Stimulated activated CD8-positive, alpha-beta memory T cell treated with anti-CD3 and anti-CD28 coated beads, Interleukin-4, amount 100 ng/mL, for 1 hour (primary cell): ENCODE results near the gene KLF11.

Source experiments
- DNase-seq, 2 donors: peaks; one replicate each; pipeline ENCODE4 v3.0.0-alpha.2; 2020; ENCODE audit warnings: low read depth in 2 of 2, low spot score in 1 of 2

Gene KLF11

GRCh38 chr2:10062931-10063365, 19.6 kb downstream of the KLF11 start:
- DNase-seq: no peak

- no peak for DNase-seq
Measured at GRCh38 chr2:10063566-10063965, 20.2 kb downstream of the KLF11 start.

DNA sequence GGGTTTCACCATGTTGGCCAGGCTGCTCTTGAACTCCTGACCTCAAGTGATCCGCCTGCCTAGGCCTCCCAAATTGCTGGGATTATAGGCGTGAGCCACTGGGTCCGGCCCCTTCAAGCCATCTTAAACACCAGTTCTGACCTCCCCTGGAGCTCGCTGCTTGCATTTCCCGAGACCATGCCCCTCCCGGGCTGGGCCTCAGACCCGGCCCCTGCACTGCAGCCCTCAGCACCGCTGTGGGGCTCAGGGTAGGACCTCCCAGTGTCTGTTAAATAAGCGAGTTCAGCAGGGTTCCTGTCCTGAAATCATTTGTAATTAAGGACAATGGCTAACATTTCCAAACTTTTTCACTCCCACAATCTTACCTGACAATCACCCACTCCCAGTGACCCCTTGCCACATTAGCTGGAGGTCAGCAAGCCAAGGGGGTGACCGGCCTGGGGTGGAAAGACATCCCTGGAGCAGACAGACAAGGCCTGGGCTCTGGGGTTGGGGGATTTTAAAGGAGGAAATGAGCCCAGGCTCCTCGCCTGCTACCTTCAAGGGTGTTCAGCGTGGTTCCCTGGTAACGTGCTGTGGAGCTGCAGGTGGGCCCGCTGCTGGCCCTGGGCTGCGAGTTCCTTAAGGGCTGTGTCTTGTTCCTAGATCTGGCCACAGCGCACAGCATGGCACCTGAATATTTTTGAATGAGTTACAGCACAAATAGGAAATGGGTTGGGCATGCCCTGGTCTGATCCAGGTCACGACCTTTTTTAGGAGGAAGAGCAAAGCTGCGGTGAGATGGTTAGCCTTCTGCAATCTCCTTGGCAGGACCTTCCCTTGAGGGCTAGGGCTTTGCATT, 21.8 kb downstream of the KLF11 start:
- DNase-seq: no peak

GRCh38 chr2:10065773-10066055, 22.4 kb downstream of the KLF11 start:
- no peak for DNase-seq

DNA sequence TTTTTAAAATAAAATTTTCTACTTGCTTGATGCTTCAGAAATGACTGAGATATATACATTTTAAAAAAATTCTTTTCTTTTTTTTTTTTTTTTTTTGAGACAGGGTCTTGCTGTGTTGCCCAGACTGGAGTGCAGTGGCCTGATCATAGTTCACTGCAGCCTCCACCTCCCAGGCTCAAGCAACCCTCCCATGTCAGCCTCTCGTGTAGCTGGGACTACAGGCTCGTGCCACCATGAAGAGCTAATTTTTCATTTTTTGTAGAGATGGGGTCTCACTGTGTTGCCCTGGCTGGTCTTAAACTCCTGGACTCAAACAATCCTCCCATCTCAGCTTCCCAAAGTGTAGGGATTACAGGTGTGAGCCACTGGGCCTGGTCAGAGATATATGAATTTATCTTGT, 24.0 kb downstream of the KLF11 start:
- no peak for DNase-seq

- DNase-seq: no peak
Measured at GRCh38 chr2:10067881-10068280, 24.5 kb downstream of the KLF11 start.

GRCh38 chr2:10071176-10071575, 27.8 kb downstream of the KLF11 start:
- no peak for DNase-seq

GRCh38 chr2:10071595-10071994, 28.2 kb downstream of the KLF11 start:
- no peak for DNase-seq

DNA sequence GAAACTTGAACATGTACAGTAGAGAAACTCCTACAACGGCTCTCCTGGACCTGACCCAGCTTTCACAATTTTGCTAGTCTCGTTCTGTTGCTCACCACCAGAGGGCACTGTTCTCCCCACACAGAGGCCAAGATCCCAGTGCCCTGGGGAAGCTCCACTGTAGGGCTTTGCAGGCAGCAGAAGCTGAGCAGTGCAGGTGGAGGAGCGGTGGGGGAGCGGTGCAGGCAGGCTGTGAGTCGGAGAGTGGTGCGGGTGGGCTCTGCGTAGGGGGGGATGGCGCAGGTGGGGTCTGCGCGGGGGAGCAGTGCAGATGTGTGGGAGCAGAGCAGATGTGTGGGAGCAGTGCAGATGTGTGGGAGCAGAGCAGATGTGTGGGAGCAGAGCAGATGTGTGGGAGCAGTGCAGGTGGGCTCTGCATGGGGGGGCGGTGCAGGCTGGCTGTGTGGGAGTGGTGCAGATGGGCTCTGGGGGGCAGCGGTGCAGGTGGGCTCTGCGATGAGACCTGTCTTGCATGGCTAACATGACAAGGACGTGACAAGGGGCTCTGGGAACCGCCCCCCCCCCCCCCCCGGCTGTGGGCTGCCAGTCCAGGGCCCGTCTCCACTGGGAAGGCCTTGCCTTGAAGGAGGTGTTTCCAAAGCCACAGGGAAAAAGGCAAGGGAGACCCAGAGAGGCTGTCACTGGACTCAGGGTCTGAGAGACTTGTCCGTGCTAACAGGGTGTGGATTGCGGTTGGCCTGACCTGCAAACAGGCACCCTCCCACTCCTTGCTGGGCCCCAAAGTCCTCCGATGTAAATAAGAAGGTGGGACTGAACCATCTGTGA, 29.5 kb downstream of the KLF11 start:
- peak; percentile 48 to 61 for DNase-seq

GRCh38 chr2:10073706-10074105, 30.4 kb downstream of the KLF11 start:
- DNase-seq: no peak

DNA sequence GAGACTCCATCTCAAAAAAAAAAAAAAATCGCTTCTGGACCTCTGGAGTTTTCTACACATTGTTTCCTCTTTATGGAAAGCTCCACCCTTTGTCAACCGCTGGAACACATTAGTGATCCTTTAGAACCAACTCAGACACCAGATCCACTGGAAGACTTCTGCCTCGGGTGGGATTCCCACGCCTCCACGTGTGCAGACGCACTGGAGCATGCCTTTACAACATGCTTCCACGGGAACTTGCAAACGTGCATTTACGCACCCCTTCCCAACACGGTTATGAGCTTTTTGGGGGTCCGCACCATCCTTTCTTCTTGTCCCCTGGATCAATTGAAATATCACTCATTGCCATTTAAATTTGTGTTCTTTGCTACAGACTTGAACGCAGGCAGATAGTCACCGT, 31.8 kb downstream of the KLF11 start:
- no peak for DNase-seq

DNA sequence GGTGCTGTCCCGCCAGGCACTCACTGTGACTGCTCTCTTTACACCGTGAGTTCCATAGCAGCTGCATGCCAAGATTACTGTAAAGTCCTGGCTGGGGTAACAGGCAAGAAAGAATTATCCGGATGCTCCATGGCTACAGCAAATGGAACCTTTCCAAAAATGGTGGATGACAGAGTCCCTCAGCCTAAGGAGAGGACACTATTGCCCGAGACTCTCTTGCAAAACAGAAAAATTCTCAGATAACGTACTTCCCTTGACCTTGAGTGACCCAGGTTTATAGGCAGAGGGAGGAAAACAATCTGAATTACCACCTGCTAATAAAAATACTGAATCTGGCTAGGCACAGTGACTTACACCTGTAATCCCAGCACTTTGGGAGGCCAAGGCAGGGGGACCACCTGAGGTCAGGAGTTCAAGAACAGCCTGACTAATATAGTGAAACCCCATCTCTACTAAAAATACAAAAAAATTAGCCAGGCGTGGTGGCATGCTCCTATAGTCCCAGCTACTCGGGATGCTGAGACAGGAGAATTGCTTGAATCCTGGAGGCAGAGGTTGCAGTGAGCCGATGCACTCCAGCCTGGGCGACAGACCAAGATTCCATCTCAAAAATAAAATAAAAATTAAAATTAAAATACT, 32.3 kb downstream of the KLF11 start:
- DNase-seq: no peak

DNA sequence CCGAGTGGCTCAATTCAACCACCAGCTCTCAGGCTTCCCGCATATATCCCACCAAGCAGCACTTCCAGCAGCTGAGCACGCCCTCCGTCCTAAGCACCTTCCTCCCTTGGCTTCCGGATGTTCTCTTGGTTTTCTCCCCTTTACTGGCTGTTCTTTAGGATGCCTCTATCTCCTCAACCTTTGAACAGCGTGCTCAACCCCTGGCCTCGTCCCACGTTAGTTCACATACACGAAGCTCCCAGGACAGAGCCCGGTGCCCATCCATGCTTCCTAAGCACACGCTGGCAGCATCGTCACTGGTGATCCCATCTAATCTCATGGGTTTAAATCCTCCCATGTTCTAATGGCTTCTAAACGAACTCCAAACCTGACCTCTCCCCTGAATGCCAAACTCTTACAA, 33.2 kb downstream of the KLF11 start:
- no peak for DNase-seq

- DNase-seq: no peak
Measured at GRCh38 chr2:10076988-10077527, 33.7 kb downstream of the KLF11 start.

DNA sequence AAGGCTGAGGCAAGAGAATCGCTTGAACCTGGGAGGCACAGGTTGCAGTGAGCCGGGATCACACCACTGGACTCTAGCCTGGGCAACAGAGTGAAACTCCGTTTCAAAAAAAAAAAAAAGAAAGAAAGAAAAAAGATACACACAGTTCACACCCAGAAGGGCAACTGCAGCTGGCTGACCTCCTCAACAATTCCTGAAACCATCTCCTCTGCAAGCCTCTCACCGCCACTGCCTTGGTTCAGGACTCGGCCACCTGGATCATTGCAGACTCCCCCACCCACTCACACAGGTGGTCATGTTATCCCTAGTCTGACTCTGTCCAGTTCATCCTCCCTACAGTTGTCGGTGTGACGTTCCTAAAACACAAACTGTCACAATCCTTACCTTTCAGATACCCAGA, 34.7 kb downstream of the KLF11 start:
- DNase-seq: no peak

DNA sequence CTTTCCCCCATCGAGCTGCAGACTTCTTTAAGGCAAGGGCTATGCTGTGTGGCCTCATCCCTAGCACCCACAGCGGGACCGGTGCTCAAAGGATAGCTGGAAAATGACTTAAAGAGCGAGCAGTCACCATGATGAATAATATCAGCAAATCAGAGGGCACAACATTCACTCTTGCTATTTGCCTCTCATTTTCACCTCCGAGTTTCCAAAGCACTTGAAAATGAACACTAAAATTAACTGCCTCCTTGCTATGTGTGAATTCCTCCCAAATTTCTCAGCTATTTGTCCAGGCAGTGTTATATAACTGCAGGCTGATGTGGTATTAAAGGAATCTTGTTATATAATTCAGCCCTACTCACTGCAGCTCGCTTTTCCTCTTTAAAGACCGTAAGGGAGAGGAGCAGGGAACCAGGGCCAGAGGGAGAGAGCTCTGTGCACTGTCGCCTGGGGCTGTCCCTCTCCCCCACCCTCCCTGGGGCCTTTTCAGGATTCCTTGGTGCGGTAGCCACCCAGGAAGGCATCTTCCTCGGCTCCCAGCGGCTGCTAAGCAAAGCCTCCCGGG, 35.4 kb downstream of the KLF11 start:
- no peak for DNase-seq

- no peak for DNase-seq
Measured at GRCh38 chr2:10079266-10079869, 36.0 kb downstream of the KLF11 start.

DNA sequence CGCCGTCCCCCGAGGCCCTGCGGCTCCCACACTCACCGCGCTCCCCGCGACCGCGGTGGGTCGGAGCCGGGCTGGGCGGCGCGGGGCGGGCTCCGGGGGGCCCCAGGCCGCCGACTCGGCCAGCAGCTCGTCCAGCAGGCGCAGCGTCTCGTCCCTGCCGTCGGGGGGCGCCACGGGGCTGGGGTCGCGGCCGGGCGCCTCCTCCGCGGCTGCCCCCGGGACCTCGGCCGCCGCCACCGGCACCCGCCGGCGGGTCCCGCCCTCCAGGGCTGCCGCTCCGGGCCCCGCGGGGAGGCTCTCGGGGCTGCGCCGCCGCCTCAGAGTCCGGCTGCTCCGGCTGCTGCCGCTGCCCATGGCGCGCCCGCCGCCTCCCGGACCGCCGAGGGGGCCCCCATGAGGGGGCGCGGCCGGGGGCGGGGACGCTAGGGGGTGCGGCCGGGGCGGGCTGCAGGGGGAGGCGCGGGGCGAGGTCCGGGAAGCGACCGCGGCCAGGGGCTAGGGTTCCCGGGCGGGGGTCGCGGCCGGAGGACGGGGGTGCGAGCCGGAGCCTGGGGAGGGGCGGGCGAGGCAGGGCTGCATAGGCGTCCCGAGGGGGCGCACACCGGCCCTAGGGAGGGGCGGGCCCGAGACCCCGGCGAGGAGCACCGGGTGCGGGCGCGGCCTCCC, 36.7 kb downstream of the KLF11 start, which contains the start of gene CYS1:
CYS1 (minus strand) TSS at position 542 of the 666 bp plus-strand sequence; CDS start at position 354, 188 bp downstream.
- no peak for DNase-seq

DNA sequence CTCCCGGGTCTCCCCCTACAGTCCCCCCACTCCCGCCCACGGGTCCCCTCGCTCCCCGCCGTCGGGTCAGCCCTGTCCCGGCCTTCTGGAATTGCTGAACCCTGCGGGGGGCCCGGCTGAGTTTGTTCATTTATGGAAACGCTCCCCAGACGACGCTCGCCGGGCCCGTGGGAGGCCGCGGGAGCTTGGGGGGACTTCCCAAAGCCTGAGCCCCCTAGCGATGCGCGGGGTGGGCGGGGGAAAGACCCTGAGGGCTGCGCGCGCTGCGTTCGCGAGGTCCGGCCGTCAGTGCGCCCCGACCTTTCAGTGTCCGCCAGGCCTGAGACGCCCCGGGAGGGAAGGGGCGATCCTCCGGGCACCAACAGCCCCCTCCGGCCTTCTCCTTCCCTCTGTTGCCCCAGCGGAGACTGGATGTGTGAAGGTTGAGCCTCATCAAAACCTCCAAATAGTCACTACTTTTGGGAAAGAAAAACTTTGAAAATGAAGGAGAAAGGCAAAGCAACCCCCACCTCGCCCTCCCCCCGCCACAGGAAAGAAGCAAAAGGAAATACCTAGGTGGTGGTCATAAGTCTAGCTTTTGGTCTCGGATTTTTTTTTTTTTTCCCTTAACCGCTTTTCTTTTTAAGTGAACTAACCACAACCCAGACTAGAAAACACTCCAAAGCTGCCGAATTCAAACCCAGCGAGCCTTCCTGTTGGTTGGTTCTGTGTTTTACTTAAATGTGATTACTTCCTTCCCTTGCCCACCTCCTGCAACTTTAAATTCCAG, 37.4 kb downstream of the KLF11 start:
- DNase-seq: no peak

- DNase-seq: no peak
Measured at GRCh38 chr2:10083046-10083445, 39.7 kb downstream of the KLF11 start.
